B cell (primary cell): ENCODE measurements around the gene PHETA2.

Experiments used
- EZH2 ChIP-seq: IDR thresholded peaks from 2 replicates; pipeline ENCODE4 v1.6.1; 2012; ENCODE audit warnings: borderline replicate concordance, low read depth, mild to moderate bottlenecking, moderate library complexity, low read length; ENCODE audit not compliant: insufficient read depth, poor library complexity, severe bottlenecking
- TF ChIP-seq, protein P1 (sequence below): fragments of 200-600 bp; IDR thresholded peaks from one replicate; pipeline ENCODE4 v1.8.0; 2022; ENCODE audit warnings: antibody characterized with exemption, mild to moderate bottlenecking

DNA sequence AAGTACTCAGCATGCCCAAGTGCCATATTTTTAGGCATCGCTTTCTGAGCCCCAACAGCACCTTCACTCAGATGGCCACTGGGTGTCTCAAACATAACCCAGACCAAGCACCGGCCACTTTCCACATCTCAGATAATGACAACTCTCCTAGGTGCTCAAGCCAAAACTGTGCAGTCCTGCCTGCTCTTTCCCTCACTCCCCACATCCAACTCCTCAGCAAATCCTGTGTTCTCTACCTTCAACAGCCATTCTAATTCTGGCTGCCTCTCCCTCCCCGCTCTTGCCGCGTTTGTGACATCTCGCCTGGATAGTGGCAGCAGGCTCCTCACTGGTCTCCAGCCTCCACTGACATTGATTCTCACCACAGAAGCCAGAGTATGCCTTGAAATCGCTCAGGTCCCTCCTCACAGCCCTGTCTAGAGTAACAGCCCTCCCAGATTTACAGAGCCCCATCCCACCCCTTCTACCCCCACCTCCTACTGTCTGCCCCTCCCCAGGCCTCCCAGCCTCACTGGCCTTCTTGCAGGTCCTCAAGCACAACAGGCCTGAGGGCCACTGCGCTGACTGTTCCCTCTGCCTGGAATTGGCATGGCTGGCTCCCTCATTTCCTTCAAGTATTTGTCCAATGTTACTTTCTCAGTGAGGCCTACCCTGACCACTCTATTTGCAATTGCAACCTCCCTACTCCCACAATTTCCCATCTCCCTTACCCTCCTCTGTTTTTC is 1.3 kb upstream of the PHETA2 start:
- TF ChIP-seq, protein P1, sequence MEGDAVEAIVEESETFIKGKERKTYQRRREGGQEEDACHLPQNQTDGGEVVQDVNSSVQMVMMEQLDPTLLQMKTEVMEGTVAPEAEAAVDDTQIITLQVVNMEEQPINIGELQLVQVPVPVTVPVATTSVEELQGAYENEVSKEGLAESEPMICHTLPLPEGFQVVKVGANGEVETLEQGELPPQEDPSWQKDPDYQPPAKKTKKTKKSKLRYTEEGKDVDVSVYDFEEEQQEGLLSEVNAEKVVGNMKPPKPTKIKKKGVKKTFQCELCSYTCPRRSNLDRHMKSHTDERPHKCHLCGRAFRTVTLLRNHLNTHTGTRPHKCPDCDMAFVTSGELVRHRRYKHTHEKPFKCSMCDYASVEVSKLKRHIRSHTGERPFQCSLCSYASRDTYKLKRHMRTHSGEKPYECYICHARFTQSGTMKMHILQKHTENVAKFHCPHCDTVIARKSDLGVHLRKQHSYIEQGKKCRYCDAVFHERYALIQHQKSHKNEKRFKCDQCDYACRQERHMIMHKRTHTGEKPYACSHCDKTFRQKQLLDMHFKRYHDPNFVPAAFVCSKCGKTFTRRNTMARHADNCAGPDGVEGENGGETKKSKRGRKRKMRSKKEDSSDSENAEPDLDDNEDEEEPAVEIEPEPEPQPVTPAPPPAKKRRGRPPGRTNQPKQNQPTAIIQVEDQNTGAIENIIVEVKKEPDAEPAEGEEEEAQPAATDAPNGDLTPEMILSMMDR, result no peak
- no peak for TF ChIP-seq EZH2
